Smooth muscle cell (in vitro differentiated cells): ENCODE measurements around the gene GMCL1. TPM values are rescaled to one million over a fixed set of nuclear protein-coding genes. Genes with fewer than 3 reads are reported as not detected.
"Not testable (repeated sequence)": the region's sequence is repeated elsewhere in the genome, so short reads cannot be mapped to it uniquely, and the experiment has no call there.

Source experiments
- DNase-seq: peaks from one replicate; lab custom pipeline; 2025; ENCODE audit not compliant: unreplicated experiment; lab: John Stamatoyannopoulos, UW
- H2AFZ ChIP-seq: fragments of 200-600 bp; sonication (generic); 2 replicates; pipeline ENCODE4 v1.6.0; 2016; ENCODE audit warnings: antibody characterized with exemption, low read depth, mild to moderate bottlenecking
- H3F3A ChIP-seq: fragments of 200-600 bp; sonication (generic); 2 replicates; pipeline ENCODE4 v1.6.0; 2017; ENCODE audit warnings: antibody characterized with exemption, low read depth
- H3K27ac ChIP-seq: fragments of 200-600 bp; sonication (generic); 2 replicates; pipeline ENCODE4 v1.5.1; 2016; ENCODE audit warnings: low read depth, mild to moderate bottlenecking
- H3K27me3 ChIP-seq: fragments of 200-600 bp; sonication (generic); 2 replicates; pipeline ENCODE4 v1.6.1; 2016; ENCODE audit warnings: low read depth, mild to moderate bottlenecking
- H3K36me3 ChIP-seq: fragments of 200-600 bp; sonication (generic); 2 replicates; pipeline ENCODE4 v1.5.1; 2016; ENCODE audit warnings: low read depth
- H3K4me1 ChIP-seq: fragments of 200-600 bp; sonication (generic); 2 replicates; pipeline ENCODE4 v1.5.1; 2016; ENCODE audit warnings: low read depth
- H3K4me2 ChIP-seq: fragments of 200-600 bp; sonication (generic); 2 replicates; pipeline ENCODE4 v1.6.0; 2016; ENCODE audit warnings: mild to moderate bottlenecking
- H3K4me3 ChIP-seq: fragments of 200-600 bp; sonication (generic); 2 replicates; pipeline ENCODE4 v1.5.1; 2016; ENCODE audit warnings: mild to moderate bottlenecking
- H3K79me2 ChIP-seq: fragments of 200-600 bp; sonication (generic); 2 replicates; pipeline ENCODE4 v1.6.0; 2016; ENCODE audit warnings: low read depth, mild to moderate bottlenecking
- H3K9ac ChIP-seq: fragments of 200-600 bp; sonication (generic); 2 replicates; pipeline ENCODE4 v1.6.0; 2016; ENCODE audit warnings: low read depth
- H3K9me3 ChIP-seq: fragments of 200-600 bp; sonication (generic); replicated peaks from 2 replicates; pipeline ENCODE4 v1.5.1; 2016; ENCODE audit warnings: low read depth
- H4K20me1 ChIP-seq: fragments of 200-600 bp; sonication (generic); 2 replicates; pipeline ENCODE4 v1.6.0; 2016; ENCODE audit warnings: low read depth
- WGBS: methylation state at CpG from one replicate; pipeline ENCODE4 v1.1.7; 2016; ENCODE audit warnings: low lambda C conversion rate; 5-methylcytosine and 5-hydroxymethylcytosine counted together
- polyA plus RNA-seq: library from polyadenylated mRNA; unstranded; fragments of >200 nt; fragmentation: Nextera tagmentation; extraction: Ambion mirVana; gene quantifications from 2 replicates; pipeline ENCODE4 v1.2.1, GENCODE V29; 2016
- total RNA-seq: library from RNA; depleted of rRNA; stranded (reverse); fragments of >200 nt; gene quantifications from 2 replicates; pipeline ENCODE4 v1.2.3, GENCODE V29; 2014
- TF ChIP-seq, protein P1 (sequence below): fragments of 200-600 bp; sonication (generic); IDR thresholded peaks from 2 replicates; pipeline ENCODE4 v1.5.1; 2017; ENCODE audit warnings: borderline replicate concordance, mild to moderate bottlenecking, antibody characterized with exemption; ENCODE audit not compliant: insufficient read depth, poor library complexity, severe bottlenecking

GMCL1 gene
- total and polyA plus RNA-seq, 2 experiments from 2014 or later, result 10.4 to 10.6 TPM

DNA sequence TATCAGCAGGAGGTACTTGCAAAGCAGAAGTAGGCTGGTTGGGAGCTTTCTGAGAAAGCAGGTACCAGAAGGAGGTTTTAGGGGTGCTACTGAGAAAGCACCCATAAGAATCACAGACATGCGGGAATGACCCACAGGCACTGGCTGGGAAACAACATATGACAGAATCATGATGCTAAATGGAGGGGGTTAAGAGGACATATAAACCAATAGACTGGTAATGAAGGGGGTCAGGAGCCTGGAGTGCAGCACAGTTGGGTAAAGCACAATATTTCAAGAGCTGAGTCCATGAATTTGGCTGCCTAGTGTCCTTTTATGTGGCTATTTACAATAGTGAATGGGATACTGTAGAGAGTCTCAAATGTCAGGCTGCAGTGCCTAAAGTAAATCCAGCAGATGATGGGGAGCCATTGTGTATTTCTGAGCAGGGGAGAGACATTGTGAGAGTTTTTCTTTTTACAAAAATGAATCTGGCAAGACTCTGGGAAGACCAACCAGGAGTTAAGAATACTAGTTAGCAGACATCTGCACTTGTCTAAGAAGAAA, 27.6 kb upstream of the GMCL1 start:
- Histone ChIP-seq H3K36me3 (no peaks in the 10 kb centered on the region), H3K27ac (no peak overlapping the region)
- WGBS, result 97% methylated on average over 1 of the region's 1 CpG

DNA sequence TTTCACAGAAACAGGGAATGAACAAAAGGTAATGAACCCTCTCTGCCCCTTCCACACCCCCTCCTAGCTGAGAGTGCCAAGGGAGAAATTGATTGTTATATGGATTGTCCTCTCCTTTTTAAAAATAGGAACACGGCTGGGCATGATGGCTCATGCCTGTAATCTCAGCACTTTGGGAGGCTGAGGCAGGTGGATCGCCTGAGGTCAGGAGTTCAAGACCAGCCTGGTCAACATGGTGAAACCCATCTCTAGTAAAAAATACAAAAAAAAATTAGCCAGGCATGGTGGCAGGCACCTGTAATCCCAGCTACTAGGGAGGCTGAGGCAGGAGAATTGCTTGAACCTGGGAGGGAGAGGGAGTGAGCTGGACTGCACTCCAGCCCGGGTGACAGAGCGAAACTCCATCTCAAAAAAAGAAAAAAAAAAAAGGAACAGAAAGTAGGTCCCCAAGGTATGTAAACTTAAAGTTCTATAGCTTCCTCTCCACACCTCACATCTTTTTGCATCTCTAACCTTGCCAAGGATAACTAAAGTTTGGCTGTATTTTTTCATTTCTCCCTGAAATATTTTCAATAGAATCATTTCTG, 26.6 kb upstream of the GMCL1 start:
- 93% methylated on average over 4 of the region's 4 CpGs for WGBS
- not testable (repeated sequence) for H3K79me2 ChIP-seq, H3K9me3 ChIP-seq

More for the DNA sequence above, 27.6 kb upstream of the GMCL1 start:
- TF ChIP-seq, protein P1, sequence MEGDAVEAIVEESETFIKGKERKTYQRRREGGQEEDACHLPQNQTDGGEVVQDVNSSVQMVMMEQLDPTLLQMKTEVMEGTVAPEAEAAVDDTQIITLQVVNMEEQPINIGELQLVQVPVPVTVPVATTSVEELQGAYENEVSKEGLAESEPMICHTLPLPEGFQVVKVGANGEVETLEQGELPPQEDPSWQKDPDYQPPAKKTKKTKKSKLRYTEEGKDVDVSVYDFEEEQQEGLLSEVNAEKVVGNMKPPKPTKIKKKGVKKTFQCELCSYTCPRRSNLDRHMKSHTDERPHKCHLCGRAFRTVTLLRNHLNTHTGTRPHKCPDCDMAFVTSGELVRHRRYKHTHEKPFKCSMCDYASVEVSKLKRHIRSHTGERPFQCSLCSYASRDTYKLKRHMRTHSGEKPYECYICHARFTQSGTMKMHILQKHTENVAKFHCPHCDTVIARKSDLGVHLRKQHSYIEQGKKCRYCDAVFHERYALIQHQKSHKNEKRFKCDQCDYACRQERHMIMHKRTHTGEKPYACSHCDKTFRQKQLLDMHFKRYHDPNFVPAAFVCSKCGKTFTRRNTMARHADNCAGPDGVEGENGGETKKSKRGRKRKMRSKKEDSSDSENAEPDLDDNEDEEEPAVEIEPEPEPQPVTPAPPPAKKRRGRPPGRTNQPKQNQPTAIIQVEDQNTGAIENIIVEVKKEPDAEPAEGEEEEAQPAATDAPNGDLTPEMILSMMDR, result no peak
- H3F3A ChIP-seq, result no peaks in the 10 kb centered on the region
- peaks cover 8% of the 10 kb centered on the region for H3K4me1 ChIP-seq
- H3K9me3 ChIP-seq, result no peaks in the 10 kb centered on the region
- H4K20me1 ChIP-seq, result no peaks in the 10 kb centered on the region
- no peak overlapping the region for H3K4me3 ChIP-seq
- DNase-seq, result no peak
- no peak overlapping the region for H3K9ac ChIP-seq
- no peak overlapping the region for H2AFZ ChIP-seq
- no peaks in the 10 kb centered on the region for H3K27me3 ChIP-seq
- H3K79me2 ChIP-seq, result no peaks in the 10 kb centered on the region
- no peak overlapping the region for H3K4me2 ChIP-seq

DNA sequence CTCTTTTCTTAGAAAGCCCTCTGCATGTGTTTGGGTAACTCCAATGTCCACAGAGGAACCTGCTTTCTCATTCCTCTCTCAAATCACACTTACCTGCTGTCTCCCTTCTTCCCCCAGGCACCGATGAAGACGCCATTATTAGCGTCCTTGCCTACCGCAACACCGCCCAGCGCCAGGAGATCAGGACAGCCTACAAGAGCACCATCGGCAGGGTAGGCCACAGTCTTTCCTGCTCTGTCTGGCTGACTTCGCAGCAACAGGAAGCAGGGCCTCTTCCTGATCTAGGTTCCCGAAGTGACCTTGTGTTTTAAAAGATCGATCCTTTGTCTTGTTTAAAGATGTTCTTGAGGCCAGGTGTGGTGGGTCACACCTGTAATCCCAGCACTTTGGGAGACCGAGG, 25.0 kb upstream of the GMCL1 start:
- Histone ChIP-seq H3K4me2 (no peak overlapping the region), H2AFZ (no peak overlapping the region), H3K36me3 (no peaks in the 10 kb centered on the region), H3K79me2 (no peaks in the 10 kb centered on the region), H3K27me3 (no peaks in the 10 kb centered on the region), H3K9ac (no peak overlapping the region), H3F3A (no peaks in the 10 kb centered on the region), H3K4me3 (no peak overlapping the region), H3K27ac (no peak overlapping the region), H3K9me3 (no peaks in the 10 kb centered on the region), H4K20me1 (no peaks in the 10 kb centered on the region), H3K4me1 (no peaks in the 10 kb centered on the region)
- WGBS, result 94% methylated on average over 11 of the region's 11 CpGs
- TF ChIP-seq, protein P1, result no peak
- DNase-seq, result no peak

More for the DNA sequence above, 26.6 kb upstream of the GMCL1 start:
- H3K4me3 ChIP-seq, H3F3A ChIP-seq, DNase-seq, H4K20me1 ChIP-seq, H3K4me1 ChIP-seq, H2AFZ ChIP-seq, H3K36me3 ChIP-seq, H3K27me3 ChIP-seq, H3K4me2 ChIP-seq, H3K27ac ChIP-seq, H3K9ac ChIP-seq: not testable (repeated sequence)

- Histone ChIP-seq H3K36me3 (no peaks in the 10 kb centered on the region), H3K4me1 (no peaks in the 10 kb centered on the region), H3K27me3 (no peaks in the 10 kb centered on the region), H3K79me2 (no peaks in the 10 kb centered on the region), H3K9me3 (no peaks in the 10 kb centered on the region), H3K27ac (no peak overlapping the region), H3F3A (no peaks in the 10 kb centered on the region), H3K4me3 (no peak overlapping the region), H2AFZ (no peak overlapping the region), H3K4me2 (no peak overlapping the region), H3K9ac (no peak overlapping the region), H4K20me1 (no peaks in the 10 kb centered on the region)
- TF ChIP-seq, protein P1, result no peak
- DNase-seq, result no peak
- 94% methylated on average over 1 of the region's 1 CpG for WGBS
These were observed 23.6 kb upstream of the GMCL1 start for GRCh38 chr2:69805887-69806286.
